ENCODE data around the gene AKT1.

Gene AKT1

GRCh38 chr14:104792101-104792884 lies 3.3 kb downstream of the AKT1 start:
- H3K36me3 ChIP-seq (replicated peaks; ENCODE audit: low read depth, low read length) = peaks cover 10% of the 10 kb centered on the region
- no peak overlapping the region for H3K4me2 ChIP-seq (ENCODE audit: low read length)
- 0 out of 2 replicates have a peak, but pooled peaks cover 3% of the 10 kb centered on the region for H3K27me3 ChIP-seq (ENCODE audit: low read depth, low read length)
- H3K79me2 ChIP-seq (ENCODE audit: low read length) = peaks cover 78% of the 10 kb centered on the region
- H4K20me1 ChIP-seq (ENCODE audit: insufficient read depth, low read length) = peaks cover 64% of the 10 kb centered on the region
- no peak overlapping the region for H3K9ac ChIP-seq (ENCODE audit: low read length)
- H3K9me3 ChIP-seq (ENCODE audit: insufficient read depth, low read length) = no peaks in the 10 kb centered on the region
- H3K4me1 ChIP-seq (ENCODE audit: low read length) = peaks cover 23% of the 10 kb centered on the region
- no peak overlapping the region for H2AFZ ChIP-seq (ENCODE audit: low read depth, low read length)
- H3K27ac ChIP-seq (ENCODE audit: low read length) = no peak overlapping the region
- TF ChIP-seq EZH2phosphoT487 (IDR thresholded peaks at IDR 0.05; ENCODE audit: low read depth) = no peak
- TF ChIP-seq, protein P1, sequence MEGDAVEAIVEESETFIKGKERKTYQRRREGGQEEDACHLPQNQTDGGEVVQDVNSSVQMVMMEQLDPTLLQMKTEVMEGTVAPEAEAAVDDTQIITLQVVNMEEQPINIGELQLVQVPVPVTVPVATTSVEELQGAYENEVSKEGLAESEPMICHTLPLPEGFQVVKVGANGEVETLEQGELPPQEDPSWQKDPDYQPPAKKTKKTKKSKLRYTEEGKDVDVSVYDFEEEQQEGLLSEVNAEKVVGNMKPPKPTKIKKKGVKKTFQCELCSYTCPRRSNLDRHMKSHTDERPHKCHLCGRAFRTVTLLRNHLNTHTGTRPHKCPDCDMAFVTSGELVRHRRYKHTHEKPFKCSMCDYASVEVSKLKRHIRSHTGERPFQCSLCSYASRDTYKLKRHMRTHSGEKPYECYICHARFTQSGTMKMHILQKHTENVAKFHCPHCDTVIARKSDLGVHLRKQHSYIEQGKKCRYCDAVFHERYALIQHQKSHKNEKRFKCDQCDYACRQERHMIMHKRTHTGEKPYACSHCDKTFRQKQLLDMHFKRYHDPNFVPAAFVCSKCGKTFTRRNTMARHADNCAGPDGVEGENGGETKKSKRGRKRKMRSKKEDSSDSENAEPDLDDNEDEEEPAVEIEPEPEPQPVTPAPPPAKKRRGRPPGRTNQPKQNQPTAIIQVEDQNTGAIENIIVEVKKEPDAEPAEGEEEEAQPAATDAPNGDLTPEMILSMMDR (IDR thresholded peaks at IDR 0.05; ENCODE audit: low read depth, low read length) = no peak
- no peak overlapping the region for H3K4me3 ChIP-seq (ENCODE audit: low read length)

GRCh38 chr14:104791425-104791824 lies 4.1 kb downstream of the AKT1 start:
- no peak overlapping the region for H3K27ac ChIP-seq (ENCODE audit: low read length)

DNA sequence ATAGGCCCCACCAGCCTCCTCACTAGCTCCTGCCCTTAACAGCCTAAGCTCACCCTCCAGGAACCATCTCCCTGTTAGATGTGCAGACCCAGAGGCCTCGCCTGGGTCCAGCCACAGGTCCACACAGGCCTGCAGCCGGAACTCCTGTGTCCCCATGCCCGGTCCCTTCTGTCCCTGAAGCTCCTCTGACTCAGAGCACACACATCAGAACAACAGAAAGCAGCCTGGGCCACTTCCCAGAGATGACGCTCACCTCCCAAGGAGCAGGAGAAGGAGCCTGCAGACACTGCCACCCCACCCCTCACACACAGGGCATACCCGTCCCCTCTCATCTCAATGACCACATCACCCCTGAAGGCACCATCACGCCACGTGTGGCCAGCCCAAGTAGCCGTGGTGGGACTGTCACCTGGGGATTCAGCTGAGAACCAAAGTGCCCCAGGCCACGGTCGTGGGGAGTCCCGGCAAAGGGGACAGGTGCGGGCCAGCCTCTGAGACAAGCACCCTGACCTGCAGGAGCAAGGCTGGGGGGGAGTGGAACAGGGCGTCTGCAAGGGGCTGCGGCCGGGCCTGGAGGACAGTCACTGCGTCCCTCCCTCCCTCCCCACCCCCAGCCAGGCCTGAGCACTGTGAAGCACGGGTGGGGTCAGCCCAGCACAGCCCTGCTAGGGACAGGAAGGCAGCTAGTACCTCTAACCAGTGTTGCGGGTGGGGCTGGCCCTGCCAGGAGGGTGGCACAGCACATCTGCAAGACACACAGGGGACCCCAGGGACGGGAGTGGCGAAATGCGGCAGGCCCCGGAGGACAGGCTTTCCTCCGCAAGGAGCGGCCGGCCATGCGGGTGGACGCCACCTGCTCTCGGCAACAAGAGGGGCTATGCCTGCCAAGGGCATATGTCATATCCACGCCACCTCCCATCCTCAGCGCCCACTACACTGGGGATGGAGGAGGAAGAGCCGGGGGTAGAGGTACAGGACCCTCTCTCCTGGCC lies 5.5 kb downstream of the AKT1 start:
- no peaks in the 10 kb centered on the region for H3K27me3 ChIP-seq (ENCODE audit: low read depth, low read length)
- no peak overlapping the region for H3K4me3 ChIP-seq (ENCODE audit: low read length)
- no peaks in the 10 kb centered on the region for H3K9me3 ChIP-seq (ENCODE audit: insufficient read depth, low read length)
- H3K79me2 ChIP-seq (ENCODE audit: low read length) = peaks cover 81% of the 10 kb centered on the region
- no peak overlapping the region for H2AFZ ChIP-seq (ENCODE audit: low read depth, low read length)
- H4K20me1 ChIP-seq (ENCODE audit: insufficient read depth, low read length) = peaks cover 71% of the 10 kb centered on the region
- H3K9ac ChIP-seq (ENCODE audit: low read length) = no peak overlapping the region
- H3K4me1 ChIP-seq (ENCODE audit: low read length) = peaks cover 9% of the 10 kb centered on the region
- TF ChIP-seq, protein P1 (IDR thresholded peaks at IDR 0.05; ENCODE audit: low read depth, low read length) = no peak
- TF ChIP-seq EZH2phosphoT487 (IDR thresholded peaks at IDR 0.05; ENCODE audit: low read depth) = no peak
- no peak overlapping the region for H3K27ac ChIP-seq (ENCODE audit: low read length)
- no peak overlapping the region for H3K4me2 ChIP-seq (ENCODE audit: low read length)
- H3K36me3 ChIP-seq (replicated peaks; ENCODE audit: low read depth, low read length) = peaks cover 10% of the 10 kb centered on the region

More at GRCh38 chr14:104791425-104791824, 4.1 kb downstream of the AKT1 start:
- H3K4me3 ChIP-seq (ENCODE audit: low read length) = no peak overlapping the region
- TF ChIP-seq, protein P1 (IDR thresholded peaks at IDR 0.05; ENCODE audit: low read depth, low read length) = no peak
- no peak for TF ChIP-seq EZH2phosphoT487 (IDR thresholded peaks at IDR 0.05; ENCODE audit: low read depth)
- no peak overlapping the region for H2AFZ ChIP-seq (ENCODE audit: low read depth, low read length)
- H3K9ac ChIP-seq (ENCODE audit: low read length) = no peak overlapping the region
- H3K4me2 ChIP-seq (ENCODE audit: low read length) = no peak overlapping the region
- H3K36me3 ChIP-seq (replicated peaks; ENCODE audit: low read depth, low read length) = peaks cover 10% of the 10 kb centered on the region
- no peaks in the 10 kb centered on the region for H3K9me3 ChIP-seq (ENCODE audit: insufficient read depth, low read length)
- peaks cover 81% of the 10 kb centered on the region for H3K79me2 ChIP-seq (ENCODE audit: low read length)
- no peaks in the 10 kb centered on the region for H3K27me3 ChIP-seq (ENCODE audit: low read depth, low read length)
- peaks cover 15% of the 10 kb centered on the region for H3K4me1 ChIP-seq (ENCODE audit: low read length)
- H4K20me1 ChIP-seq (ENCODE audit: insufficient read depth, low read length) = peaks cover 71% of the 10 kb centered on the region

Data from OCI-LY3 (cell line).